HG03469 (cell line): ENCODE data around the gene RAB40C.

Experiments used
- ATAC-seq: cut with Tn5 transposase; IDR thresholded peaks from one replicate; pipeline ENCODE4 v1.9.1; 2021; ENCODE audit warnings: mild to moderate bottlenecking, moderate library complexity, moderate number of reproducible peaks; ENCODE audit not compliant: unreplicated experiment

The RAB40C gene

GRCh38 chr16:610513-611381 is 20.9 kb downstream of the RAB40C start:
- no peak for ATAC-seq

GRCh38 chr16:615122-615521 is 25.3 kb downstream of the RAB40C start:
- no peak for ATAC-seq

GRCh38 chr16:616733-617586 is 27.1 kb downstream of the RAB40C start:
- ATAC-seq = no peak

- ATAC-seq = no peak
Measured at GRCh38 chr16:617855-618254, 28.0 kb downstream of the RAB40C start.

GRCh38 chr16:619476-620100 is 29.7 kb downstream of the RAB40C start:
- ATAC-seq = no peak

- no peak for ATAC-seq
Measured at GRCh38 chr16:620700-621525, 31.0 kb downstream of the RAB40C start.

GRCh38 chr16:621526-622105 is 31.8 kb downstream of the RAB40C start:
- no peak for ATAC-seq

- no peak for ATAC-seq
Measured at GRCh38 chr16:622920-623280, 33.0 kb downstream of the RAB40C start.

- ATAC-seq = no peak
Measured at GRCh38 chr16:624526-625070, 34.7 kb downstream of the RAB40C start.

- no peak for ATAC-seq
Measured at GRCh38 chr16:625117-625976, 35.5 kb downstream of the RAB40C start.

- ATAC-seq = no peak
Measured at GRCh38 chr16:625977-626765, 36.3 kb downstream of the RAB40C start.

- no peak for ATAC-seq
Measured at GRCh38 chr16:626787-627453, 37.1 kb downstream of the RAB40C start.

GRCh38 chr16:627454-628239 is 37.8 kb downstream of the RAB40C start:
- no peak for ATAC-seq

- no peak for ATAC-seq
Measured at GRCh38 chr16:628321-629061, 38.6 kb downstream of the RAB40C start.

GRCh38 chr16:629185-629832 is 39.4 kb downstream of the RAB40C start:
- ATAC-seq = no peak

GRCh38 chr16:629833-630248 is 40.0 kb downstream of the RAB40C start:
- no peak for ATAC-seq
